Fibroblast of mammary gland (primary cell): Measurements from ENCODE around the gene SYDE2.

Experiments used
- DNase-seq: peaks from one replicate; pipeline ENCODE4 v3.0.0-alpha.2; 2010; ENCODE audit warnings: low read depth
- H3K4me3 ChIP-seq: 2 replicates; pipeline ENCODE4 v1.5.1; 2011; ENCODE audit warnings: low read depth, mild to moderate bottlenecking, low read length, moderate library complexity; ENCODE audit not compliant: control insufficient read depth
- TF ChIP-seq, protein P1 (sequence below): conservative IDR thresholded peaks from 2 replicates; pipeline ENCODE4 v1.5.1; 2011; ENCODE audit warnings: low read depth, low read length, inconsistent platforms; ENCODE audit not compliant: control insufficient read depth, insufficient read depth

SYDE2 gene

DNA sequence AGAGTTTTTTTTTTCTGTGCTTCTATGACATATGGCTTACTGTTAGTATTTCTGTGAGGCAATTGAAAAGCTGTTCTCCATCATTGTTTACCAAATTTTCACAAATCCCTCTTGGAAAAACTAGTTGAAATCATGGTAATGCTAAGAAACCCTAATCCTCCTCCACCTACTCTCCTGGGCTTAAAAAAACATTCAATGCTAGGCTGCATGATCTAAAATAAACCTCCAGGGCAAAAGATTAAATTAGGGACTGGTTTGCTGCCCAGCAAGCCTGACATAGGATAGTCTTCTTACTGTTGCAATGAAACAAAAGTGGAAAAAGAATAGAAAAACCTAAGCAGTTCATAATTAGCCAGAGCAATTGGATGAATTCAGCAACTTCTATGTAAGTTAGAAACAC is 42.6 kb upstream of the SYDE2 start:
- H3K4me3 ChIP-seq, result no peak overlapping the region
- TF ChIP-seq, protein P1, sequence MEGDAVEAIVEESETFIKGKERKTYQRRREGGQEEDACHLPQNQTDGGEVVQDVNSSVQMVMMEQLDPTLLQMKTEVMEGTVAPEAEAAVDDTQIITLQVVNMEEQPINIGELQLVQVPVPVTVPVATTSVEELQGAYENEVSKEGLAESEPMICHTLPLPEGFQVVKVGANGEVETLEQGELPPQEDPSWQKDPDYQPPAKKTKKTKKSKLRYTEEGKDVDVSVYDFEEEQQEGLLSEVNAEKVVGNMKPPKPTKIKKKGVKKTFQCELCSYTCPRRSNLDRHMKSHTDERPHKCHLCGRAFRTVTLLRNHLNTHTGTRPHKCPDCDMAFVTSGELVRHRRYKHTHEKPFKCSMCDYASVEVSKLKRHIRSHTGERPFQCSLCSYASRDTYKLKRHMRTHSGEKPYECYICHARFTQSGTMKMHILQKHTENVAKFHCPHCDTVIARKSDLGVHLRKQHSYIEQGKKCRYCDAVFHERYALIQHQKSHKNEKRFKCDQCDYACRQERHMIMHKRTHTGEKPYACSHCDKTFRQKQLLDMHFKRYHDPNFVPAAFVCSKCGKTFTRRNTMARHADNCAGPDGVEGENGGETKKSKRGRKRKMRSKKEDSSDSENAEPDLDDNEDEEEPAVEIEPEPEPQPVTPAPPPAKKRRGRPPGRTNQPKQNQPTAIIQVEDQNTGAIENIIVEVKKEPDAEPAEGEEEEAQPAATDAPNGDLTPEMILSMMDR, result no peak
- no peak for DNase-seq

DNA sequence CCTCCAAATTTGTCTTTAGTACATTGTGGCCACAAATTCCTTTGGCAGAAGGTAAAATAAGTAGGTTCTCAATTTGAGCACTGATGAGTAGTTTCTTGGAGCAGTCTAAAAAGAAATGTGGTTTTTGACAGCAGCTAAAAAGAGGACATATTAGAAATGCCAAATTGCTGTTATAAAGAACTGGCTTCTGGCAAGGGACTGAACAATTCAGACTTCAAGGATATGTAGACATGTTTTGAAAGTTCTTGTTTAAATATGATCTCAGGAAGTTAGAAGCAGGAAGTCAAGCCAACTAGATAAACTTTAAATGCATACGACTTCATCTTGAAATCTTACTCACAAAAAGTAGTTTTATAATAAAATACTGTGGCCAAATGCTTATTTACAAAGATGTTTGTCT is 39.8 kb upstream of the SYDE2 start:
- no peak overlapping the region for H3K4me3 ChIP-seq
- TF ChIP-seq, protein P1, result no peak
- no peak for DNase-seq

- TF ChIP-seq, protein P1, result peak; percentile 26
- no peak for DNase-seq
- no peak overlapping the region for H3K4me3 ChIP-seq
These were observed 39.4 kb upstream of the SYDE2 start for GRCh38 chr1:85240174-85240601.

DNA sequence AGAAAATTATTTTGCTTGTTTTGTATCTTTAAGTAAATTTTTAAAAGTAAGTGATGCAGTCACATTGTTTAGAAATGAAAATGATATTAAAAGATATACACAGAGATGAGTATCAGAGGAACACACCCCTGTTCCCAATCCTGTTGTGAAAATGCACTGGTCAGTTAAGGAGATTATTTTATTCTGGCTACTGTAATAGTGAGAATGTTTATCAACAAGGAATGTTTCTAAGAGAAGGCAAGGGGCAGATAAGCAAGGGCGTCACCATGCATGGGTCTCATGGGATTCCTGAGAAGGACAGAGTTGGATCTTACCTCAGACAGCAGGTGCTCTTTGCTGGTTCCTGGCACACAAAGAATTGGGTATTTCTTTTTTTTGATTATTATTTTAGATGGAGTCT is 36.8 kb upstream of the SYDE2 start:
- DNase-seq, result no peak
- TF ChIP-seq, protein P1, result no peak
- no peak overlapping the region for H3K4me3 ChIP-seq

GRCh38 chr1:85230305-85230977 is 29.6 kb upstream of the SYDE2 start:
- no peak for DNase-seq
- TF ChIP-seq, protein P1, result peak; percentile 42
- H3K4me3 ChIP-seq, result no peak overlapping the region

GRCh38 chr1:85229574-85230097 is 28.8 kb upstream of the SYDE2 start:
- DNase-seq, result no peak
- no peak overlapping the region for H3K4me3 ChIP-seq

More at GRCh38 chr1:85229574-85230097, 28.8 kb upstream of the SYDE2 start:
- TF ChIP-seq, protein P1, result no peak
